Skin of body (tissue), 2 donors: Measurements from ENCODE around the gene PACSIN3. TPM values are rescaled to one million over a fixed set of nuclear protein-coding genes. Genes with fewer than 3 reads are reported as not detected.

Source experiments
- DNase-seq: peaks from one replicate; lab custom pipeline; 2025; lab: John Stamatoyannopoulos, UW
- total RNA-seq: library from RNA; depleted of rRNA; stranded (reverse); fragments of >200 nt; gene quantifications from one replicate; pipeline ENCODE4 v1.2.3, GENCODE V29; 2014

PACSIN3 gene
- total RNA-seq, 1 donor from 2014 or later = 33.6 TPM

GRCh38 chr11:47176328-47177228 lies 9.7 kb downstream of the PACSIN3 start, which contains the start of gene ARFGAP2:
ARFGAP2 (minus strand) TSS chr11:47176879; CDS start chr11:47176853, 26 bp downstream.
- DNase-seq = peak; percentile 96

GRCh38 chr11:47175746-47176327 lies 10.4 kb downstream of the PACSIN3 start:
- no peak for DNase-seq

- DNase-seq = no peak
These were observed 13.4 kb downstream of the PACSIN3 start for GRCh38 chr11:47172740-47173336.

GRCh38 chr11:47171856-47172255 lies 14.4 kb downstream of the PACSIN3 start:
- DNase-seq = no peak

- DNase-seq = no peak
These were observed 15.0 kb downstream of the PACSIN3 start for GRCh38 chr11:47171061-47171838.

GRCh38 chr11:47166368-47166767 lies 19.9 kb downstream of the PACSIN3 start:
- no peak for DNase-seq

- DNase-seq = no peak
These were observed 20.9 kb downstream of the PACSIN3 start for GRCh38 chr11:47165253-47165840.

- no peak for DNase-seq
These were observed 21.9 kb downstream of the PACSIN3 start for GRCh38 chr11:47164321-47164720.

GRCh38 chr11:47163898-47164297 lies 22.3 kb downstream of the PACSIN3 start:
- no peak for DNase-seq

- no peak for DNase-seq
These were observed 23.0 kb downstream of the PACSIN3 start for GRCh38 chr11:47163193-47163592.

GRCh38 chr11:47162426-47162825 lies 23.8 kb downstream of the PACSIN3 start:
- DNase-seq = no peak

GRCh38 chr11:47161890-47162289 lies 24.3 kb downstream of the PACSIN3 start:
- DNase-seq = no peak

GRCh38 chr11:47161134-47161854 lies 24.9 kb downstream of the PACSIN3 start:
- DNase-seq = peak; percentile 29

- no peak for DNase-seq
These were observed 25.5 kb downstream of the PACSIN3 start for GRCh38 chr11:47160753-47161133.

- no peak for DNase-seq
These were observed 28.0 kb downstream of the PACSIN3 start for GRCh38 chr11:47158242-47158641.

- DNase-seq = no peak
These were observed 28.4 kb downstream of the PACSIN3 start for GRCh38 chr11:47157805-47158204.

GRCh38 chr11:47156951-47157350 lies 29.3 kb downstream of the PACSIN3 start:
- DNase-seq = no peak

GRCh38 chr11:47156333-47156732 lies 29.9 kb downstream of the PACSIN3 start:
- no peak for DNase-seq

GRCh38 chr11:47155879-47156278 lies 30.4 kb downstream of the PACSIN3 start:
- DNase-seq = no peak
